Mucosa of descending colon (tissue), 3 donors: ENCODE measurements around the gene PNMA3. TPM values are rescaled to one million over a fixed set of nuclear protein-coding genes. Genes with fewer than 3 reads are reported as not detected.
"Not testable (repeated sequence)": the region's sequence is repeated elsewhere in the genome, so short reads cannot be mapped to it uniquely, and the experiment has no call there.

Source experiments
- ATAC-seq: fragments of 200-7000 bp; cut with Tn5 transposase; one replicate; pipeline ENCODE4 v1.9.1; 2020; ENCODE audit warnings: mild to moderate bottlenecking, moderate library complexity
- DNase-seq, 3 donors: peaks; one replicate each; pipeline ENCODE4 v3.0.0-alpha.2; 2020
- H3K36me3 ChIP-seq: fragments of 200-600 bp; one replicate; pipeline ENCODE4 v1.8.0; 2021; ENCODE audit warnings: low read depth, mild to moderate bottlenecking
- H3K4me1 ChIP-seq: fragments of 200-600 bp; one replicate; pipeline ENCODE4 v1.8.0; 2021; ENCODE audit warnings: low read depth, mild to moderate bottlenecking
- H3K4me3 ChIP-seq: fragments of 200-600 bp; one replicate; pipeline ENCODE4 v1.8.0; 2021; ENCODE audit warnings: mild to moderate bottlenecking
- H3K9me3 ChIP-seq: fragments of 200-600 bp; one replicate; pipeline ENCODE4 v1.8.0; 2021; ENCODE audit warnings: mild to moderate bottlenecking
- CTCF ChIP-seq: fragments of 200-600 bp; IDR thresholded peaks from one replicate; pipeline ENCODE4 v1.8.0; 2022; ENCODE audit warnings: antibody characterized with exemption, mild to moderate bottlenecking
- intact Hi-C, 2 donors: fragments of 100-400 bp; cut with DNase I in 1 of 2; cut with micrococcal nuclease in 1 of 2; formaldehyde crosslinking; loops; one replicate each; pipeline versions ENCODE4 v1.11.0 to v1.11.1; 2022; cut with DNase I, micrococcal nuclease
- total RNA-seq, 3 donors: library from RNA; stranded (reverse); fragmentation: NEBNext Ultra II Directional in 2 of 3; extraction: Animal tissue kit (Norgen Biotek cat#: 25700) in 2 of 3; gene quantifications; one replicate each; pipeline versions ENCODE4 v1.2.1 to v1.2.4, GENCODE V29; 2021 to 2023
- donor health status: DM: no; HTN: no; CAD: no; lungs with moderate emphysema.
- donor health status: DM: no; HTN: no; CAD: no.
- donor health status: DM: no; HTN: yes; CAD: no.

Gene PNMA3
- total RNA-seq, 3 donors from 2014 or later, result 0.17 to 0.41 TPM; not detected in 1

GRCh38 chrX:153075366-153075765 is 19.1 kb downstream of the PNMA3 start:
- intact Hi-C loops, result no loop called here
- ATAC-seq (no peak), DNase-seq (peak in 1 of 3 donors; percentile 32)

DNA sequence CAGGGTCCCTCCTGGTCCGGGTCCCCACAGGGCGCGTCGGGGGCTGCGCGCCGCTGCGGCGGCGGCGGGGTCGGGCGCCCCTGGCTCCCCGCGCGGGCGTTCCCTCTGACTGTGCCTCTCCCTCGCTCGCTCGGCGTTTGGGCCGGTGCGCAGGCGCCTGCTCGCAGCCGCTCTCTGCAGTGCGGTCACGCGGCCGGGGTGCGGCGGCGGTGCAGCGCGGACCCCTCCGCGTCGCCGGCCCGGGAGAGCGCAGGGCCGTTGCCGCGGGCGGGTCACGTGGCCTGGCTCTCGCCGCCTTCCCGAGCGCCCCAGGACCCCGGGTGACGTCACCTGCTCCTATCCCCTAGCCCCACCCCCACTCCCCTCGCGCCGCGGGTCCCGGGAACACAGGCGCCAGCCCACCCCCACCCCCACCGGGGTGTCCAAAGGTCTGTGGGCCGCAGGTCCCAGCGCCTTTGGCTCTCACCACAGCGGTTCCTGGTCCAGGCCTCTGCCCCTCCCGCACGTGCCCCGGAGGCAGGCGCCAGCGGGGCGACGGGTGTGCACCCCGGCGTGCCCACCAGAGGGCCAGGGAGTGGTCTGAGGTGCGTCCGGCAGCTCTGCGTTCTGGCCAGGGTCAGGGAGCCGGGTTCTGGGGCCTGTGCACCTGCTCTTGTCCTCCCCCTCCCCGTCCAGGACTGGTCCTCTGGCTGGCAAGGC is 21.3 kb downstream of the PNMA3 start:
- peak; percentile 55 for ATAC-seq

More at GRCh38 chrX:153075366-153075765, 19.1 kb downstream of the PNMA3 start:
- Histone ChIP-seq H3K9me3 (no peaks in the 10 kb centered on the region), H3K4me3 (no peak overlapping the region), H3K36me3 (no peaks in the 10 kb centered on the region), H3K4me1 (no peaks in the 10 kb centered on the region)
- TF ChIP-seq CTCF, result no peak

DNA sequence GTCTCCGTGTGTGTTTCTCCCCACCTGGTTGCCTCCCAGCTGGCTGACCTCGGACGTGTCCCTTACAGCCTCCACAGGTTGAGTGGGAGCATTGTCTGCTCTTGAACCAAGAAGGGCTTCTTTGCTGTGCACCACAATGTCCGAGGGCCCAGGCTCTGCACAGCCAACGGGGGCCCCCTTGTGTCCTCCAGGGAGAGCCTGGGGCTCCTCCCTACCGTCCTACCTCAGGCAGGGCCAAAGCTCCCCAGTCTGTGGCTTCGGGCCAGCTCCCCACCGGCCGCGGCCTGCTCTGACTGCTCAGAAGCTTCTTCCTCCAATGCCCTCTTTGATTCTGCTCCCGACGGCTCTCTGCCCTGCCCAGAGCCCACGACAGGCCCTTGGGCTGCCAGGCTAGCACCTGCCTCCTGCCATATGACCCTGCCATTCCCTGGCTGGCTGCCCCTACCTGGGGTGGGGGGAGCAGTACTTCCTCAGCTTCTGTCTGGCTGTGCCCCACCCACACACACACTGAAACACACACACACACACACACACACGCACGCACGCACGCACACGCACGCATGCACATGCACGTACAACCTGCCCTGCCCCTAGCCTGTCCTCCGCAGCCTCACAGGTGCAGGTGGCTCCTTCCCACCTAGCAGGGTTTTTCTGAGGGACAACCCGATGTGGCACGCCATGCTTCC is 27.1 kb downstream of the PNMA3 start:
- H3K36me3 ChIP-seq, H3K4me1 ChIP-seq, H3K4me3 ChIP-seq, H3K9me3 ChIP-seq, intact Hi-C loops, DNase-seq: not testable (repeated sequence)
- peak; percentile 26 for ATAC-seq

More for the DNA sequence above, 21.3 kb downstream of the PNMA3 start:
- DNase-seq, H3K4me3 ChIP-seq, H3K36me3 ChIP-seq, H3K9me3 ChIP-seq, H3K4me1 ChIP-seq, intact Hi-C loops: not testable (repeated sequence)

GRCh38 chrX:153102418-153102817 is 46.1 kb downstream of the PNMA3 start:
- Histone ChIP-seq H3K36me3 (no peaks in the 10 kb centered on the region), H3K4me3 (no peak overlapping the region), H3K4me1 (no peaks in the 10 kb centered on the region), H3K9me3 (no peaks in the 10 kb centered on the region)
- DNase-seq (no peak), ATAC-seq (no peak)
- no peak for TF ChIP-seq CTCF
- intact Hi-C loops, result no loop called here

DNA sequence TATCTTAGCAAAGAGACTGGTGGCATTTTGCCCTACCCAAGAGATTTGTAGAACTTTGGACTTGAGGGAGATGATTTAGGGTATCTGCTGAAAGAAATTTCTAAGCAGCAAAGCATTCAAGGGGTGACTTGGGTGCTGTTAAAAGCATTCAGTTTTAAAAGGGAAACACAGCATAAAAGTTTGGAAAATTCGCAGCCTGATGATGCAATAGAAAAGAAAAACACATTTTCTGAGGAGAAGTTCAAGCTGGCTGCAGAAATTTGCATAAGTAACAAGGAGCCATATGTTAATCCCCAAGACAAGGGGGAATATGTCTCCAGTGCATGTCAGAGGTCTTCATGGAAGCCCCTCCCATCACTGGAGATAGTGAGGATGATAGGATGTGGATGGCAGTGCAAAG is 48.7 kb downstream of the PNMA3 start:
- ATAC-seq, intact Hi-C loops, H3K36me3 ChIP-seq, DNase-seq, H3K4me1 ChIP-seq, H3K4me3 ChIP-seq, H3K9me3 ChIP-seq: not testable (repeated sequence)

DNA sequence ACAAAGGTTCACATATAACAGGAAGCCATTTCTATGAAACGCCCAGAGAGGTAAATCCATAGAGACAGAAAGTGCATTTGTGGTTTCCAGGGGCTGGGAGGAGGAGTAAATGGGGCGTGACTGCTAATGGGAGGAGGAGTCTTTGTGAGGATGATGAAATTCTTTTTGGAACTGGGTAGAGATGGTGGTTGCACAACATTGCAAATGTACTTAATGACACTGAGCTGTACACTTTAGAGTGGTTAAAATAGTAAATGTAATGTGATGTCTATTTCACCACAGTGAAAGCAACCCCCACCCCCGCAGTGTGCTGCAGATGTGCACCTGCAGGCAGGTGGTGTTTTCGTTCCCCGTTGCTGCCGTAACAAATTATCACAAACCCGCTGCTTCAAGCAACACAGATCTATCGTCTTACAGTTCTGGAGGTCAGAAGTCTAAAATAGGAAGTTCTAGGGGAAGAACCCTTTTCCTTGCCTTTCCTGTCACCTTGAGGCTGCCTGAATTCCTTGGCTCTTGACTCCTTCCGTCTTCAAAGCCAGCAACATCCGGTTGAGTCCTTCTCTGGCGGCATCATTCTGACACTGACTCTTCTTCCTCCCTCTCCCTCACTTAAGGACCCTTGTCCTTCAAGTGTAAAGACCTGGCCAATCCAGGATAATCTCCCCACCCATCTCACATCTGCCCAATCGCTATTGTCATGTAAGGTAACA is 50.0 kb downstream of the PNMA3 start:
- ATAC-seq, result peak; percentile 34
- H3K4me1 ChIP-seq, H3K9me3 ChIP-seq, intact Hi-C loops, H3K4me3 ChIP-seq, H3K36me3 ChIP-seq, DNase-seq: not testable (repeated sequence)

Other genes with a start within 250 kb of the PNMA3 start
- gene CETN2, start 225.7 kb upstream of the PNMA3 start, total RNA-seq, result 10 to 100 TPM; 10.9 to 25.3 (median 17.7) TPM
- 10 to 100 TPM; 13.1 to 26.4 (median 20.3) TPM for gene NSDHL, start 225.4 kb upstream of the PNMA3 start, total RNA-seq
- 1 to 10 TPM; 2.8 to 6.9 (median 4.2) TPM for gene ZNF185, start 158.4 kb upstream of the PNMA3 start, total RNA-seq
- not detected for gene PNMA5, start 62.4 kb upstream of the PNMA3 start, total RNA-seq
- gene PNMA6A, start 16.0 kb downstream of the PNMA3 start, total RNA-seq, result 1 to 10 TPM in 1 of 3 donors, under 1 TPM in 2; 0.26 to 2.6 (median 0.27) TPM
- not detected for gene MAGEA1, start 122.8 kb downstream of the PNMA3 start, total RNA-seq